OCI-LY1 (cell line): ENCODE measurements around the gene RDH5.

Experiments
- EZH2 ChIP-seq: fragments of 200-600 bp; sonication (generic), shearing (Covaris generic); IDR thresholded peaks from 2 replicates; pipeline ENCODE4 v1.8.0; 2017; ENCODE audit warnings: borderline replicate concordance, mixed run types, mild to moderate bottlenecking, antibody characterized with exemption, low read length, moderate library complexity, mixed read lengths
- TF ChIP-seq, protein P1 (sequence below): fragments of 200-600 bp; sonication (generic), shearing (Covaris generic); IDR thresholded peaks from 2 replicates; pipeline ENCODE4 v1.5.1; 2017; ENCODE audit warnings: mild to moderate bottlenecking, antibody characterized with exemption, low read length, moderate library complexity, mixed read lengths

DNA sequence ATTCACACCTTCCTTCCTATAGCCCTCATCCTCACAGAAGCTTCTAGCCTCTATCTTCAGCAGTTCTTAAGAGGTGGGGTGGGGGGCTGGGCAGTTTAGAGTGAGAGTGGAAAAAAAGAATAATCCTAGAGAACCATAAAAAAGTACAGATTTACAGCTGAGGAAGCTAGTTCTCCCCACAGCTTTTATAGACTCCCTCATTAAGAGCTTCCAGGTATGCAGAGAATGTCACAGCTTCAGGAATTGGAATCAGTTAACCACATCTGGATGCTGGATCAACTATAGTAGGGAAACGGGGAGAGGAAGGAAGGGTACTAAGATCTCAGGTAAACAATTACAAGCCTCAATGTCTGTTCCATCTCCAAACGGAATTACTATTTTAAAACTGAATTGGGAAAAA lies 35.1 kb downstream of the RDH5 start:
- TF ChIP-seq, protein P1, sequence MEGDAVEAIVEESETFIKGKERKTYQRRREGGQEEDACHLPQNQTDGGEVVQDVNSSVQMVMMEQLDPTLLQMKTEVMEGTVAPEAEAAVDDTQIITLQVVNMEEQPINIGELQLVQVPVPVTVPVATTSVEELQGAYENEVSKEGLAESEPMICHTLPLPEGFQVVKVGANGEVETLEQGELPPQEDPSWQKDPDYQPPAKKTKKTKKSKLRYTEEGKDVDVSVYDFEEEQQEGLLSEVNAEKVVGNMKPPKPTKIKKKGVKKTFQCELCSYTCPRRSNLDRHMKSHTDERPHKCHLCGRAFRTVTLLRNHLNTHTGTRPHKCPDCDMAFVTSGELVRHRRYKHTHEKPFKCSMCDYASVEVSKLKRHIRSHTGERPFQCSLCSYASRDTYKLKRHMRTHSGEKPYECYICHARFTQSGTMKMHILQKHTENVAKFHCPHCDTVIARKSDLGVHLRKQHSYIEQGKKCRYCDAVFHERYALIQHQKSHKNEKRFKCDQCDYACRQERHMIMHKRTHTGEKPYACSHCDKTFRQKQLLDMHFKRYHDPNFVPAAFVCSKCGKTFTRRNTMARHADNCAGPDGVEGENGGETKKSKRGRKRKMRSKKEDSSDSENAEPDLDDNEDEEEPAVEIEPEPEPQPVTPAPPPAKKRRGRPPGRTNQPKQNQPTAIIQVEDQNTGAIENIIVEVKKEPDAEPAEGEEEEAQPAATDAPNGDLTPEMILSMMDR, result no peak
- TF ChIP-seq EZH2, result no peak
